Mesenteric fat pad (tissue), 1 donor: ENCODE data around the gene IGLL5. TPM values are rescaled to one million over a fixed set of nuclear protein-coding genes. Genes with fewer than 3 reads are reported as not detected.

ENCODE experiments used
- DNase-seq: peaks from one replicate; pipeline ENCODE4 v3.0.0-alpha.2; 2020; ENCODE audit warnings: low spot score
- long read RNA-seq: library from polyadenylated mRNA; unstranded; transcript quantifications from one replicate; pipeline ENCODE4 v2.0.0, GENCODE V29; 2020
- total RNA-seq: library from RNA; stranded (reverse); fragmentation: NEBNext Ultra II Directional; extraction: Animal tissue kit (Norgen Biotek cat#: 25700); gene quantifications from one replicate; pipeline ENCODE4 v1.2.1, GENCODE V29; 2021
- donor health status: DM: yes; HTN: yes; CAD: no.

IGLL5 gene
- total RNA-seq = not detected
- long read RNA-seq, partial matches to known transcripts = 0 of 1 reads
- long read RNA-seq, other reads (novel, unspliced or antisense) = 0 of 1 reads

- DNase-seq = peak; percentile 79
Measured at GRCh38 chr22:22887621-22888503, at the start of gene IGLL5. Gene IGLL5 (plus strand): TSS chr22:22887816. CDS start chr22:22888054, 238 bp downstream.

GRCh38 chr22:22838148-22838786 is 49.3 kb upstream of the IGLL5 start:
- DNase-seq = no peak

GRCh38 chr22:22839570-22840314 is 47.9 kb upstream of the IGLL5 start:
- DNase-seq = no peak

- no peak for DNase-seq
Measured at GRCh38 chr22:22840780-22841179, 46.8 kb upstream of the IGLL5 start.

GRCh38 chr22:22841598-22841997 is 46.0 kb upstream of the IGLL5 start:
- no peak for DNase-seq

- DNase-seq = no peak
Measured at GRCh38 chr22:22842085-22842484, 45.5 kb upstream of the IGLL5 start.

- DNase-seq = no peak
Measured at GRCh38 chr22:22843848-22844247, 43.8 kb upstream of the IGLL5 start.

GRCh38 chr22:22847241-22847640 is 40.4 kb upstream of the IGLL5 start:
- DNase-seq = no peak

GRCh38 chr22:22848364-22848866 is 39.2 kb upstream of the IGLL5 start:
- DNase-seq = no peak

- DNase-seq = no peak
Measured at GRCh38 chr22:22849640-22850610, 37.7 kb upstream of the IGLL5 start.

- DNase-seq = no peak
Measured at GRCh38 chr22:22851969-22852368, 35.6 kb upstream of the IGLL5 start.

- DNase-seq = no peak
Measured at GRCh38 chr22:22853713-22854112, 33.9 kb upstream of the IGLL5 start.

GRCh38 chr22:22854466-22854865 is 33.1 kb upstream of the IGLL5 start:
- no peak for DNase-seq

GRCh38 chr22:22855085-22855484 is 32.5 kb upstream of the IGLL5 start:
- no peak for DNase-seq

GRCh38 chr22:22855617-22856308 is 31.9 kb upstream of the IGLL5 start:
- no peak for DNase-seq

GRCh38 chr22:22856364-22856763 is 31.3 kb upstream of the IGLL5 start:
- DNase-seq = no peak

- DNase-seq = no peak
Measured at GRCh38 chr22:22856885-22857606, 30.6 kb upstream of the IGLL5 start.

GRCh38 chr22:22857607-22858558 is 29.7 kb upstream of the IGLL5 start:
- no peak for DNase-seq
